ENCODE data around the gene LPAR2. TPM values are rescaled to one million over a fixed set of nuclear protein-coding genes. Genes with fewer than 3 reads are reported as not detected.

LPAR2 gene
- total and polyA plus RNA-seq, 2 of the 13 experiments (the other 11 are each of a cell fraction or from before 2014, with no cell fraction given), result 0.86 to 3.6 TPM

DNA sequence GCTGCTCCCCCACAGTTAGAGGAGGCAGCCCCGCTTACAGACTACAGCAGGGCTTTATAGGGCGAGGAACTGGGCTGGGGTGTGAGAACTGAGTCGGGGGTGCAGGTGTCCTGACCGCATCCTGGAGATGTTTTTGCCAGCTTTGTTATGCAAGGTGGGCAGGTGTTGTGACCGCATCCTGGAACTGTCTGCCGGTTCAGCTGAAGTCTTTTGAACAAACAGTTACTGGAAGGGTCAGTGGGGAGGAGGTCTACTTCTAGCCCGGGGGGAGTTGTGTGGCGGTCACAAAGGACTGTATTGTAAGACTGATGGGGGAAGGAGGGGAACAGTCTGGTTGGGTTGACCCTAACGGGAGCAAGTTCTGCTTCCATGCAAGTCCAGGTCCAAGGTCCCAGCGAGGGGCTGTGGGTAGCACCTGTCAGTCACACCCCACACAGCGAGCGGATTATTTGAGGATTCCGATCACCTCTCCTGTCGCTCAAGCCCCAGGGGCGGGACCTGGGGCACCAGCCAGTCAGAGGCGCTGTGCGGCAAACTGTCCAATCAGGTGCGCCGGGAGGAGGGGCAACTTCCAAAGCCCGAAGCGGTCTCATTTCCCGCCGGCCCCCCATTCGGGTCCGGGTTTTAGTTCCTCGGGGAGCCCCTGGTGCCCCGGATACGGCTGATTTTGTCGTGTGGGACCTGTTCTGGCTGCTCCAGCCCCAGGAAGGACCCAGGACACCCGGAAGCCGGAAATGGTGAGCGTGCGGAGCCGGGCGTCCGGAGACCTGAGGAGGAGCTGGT lies 40.4 kb upstream of the LPAR2 start, which contains the start of gene ZNF101 (continued):
- TF ChIP-seq, protein P1, sequence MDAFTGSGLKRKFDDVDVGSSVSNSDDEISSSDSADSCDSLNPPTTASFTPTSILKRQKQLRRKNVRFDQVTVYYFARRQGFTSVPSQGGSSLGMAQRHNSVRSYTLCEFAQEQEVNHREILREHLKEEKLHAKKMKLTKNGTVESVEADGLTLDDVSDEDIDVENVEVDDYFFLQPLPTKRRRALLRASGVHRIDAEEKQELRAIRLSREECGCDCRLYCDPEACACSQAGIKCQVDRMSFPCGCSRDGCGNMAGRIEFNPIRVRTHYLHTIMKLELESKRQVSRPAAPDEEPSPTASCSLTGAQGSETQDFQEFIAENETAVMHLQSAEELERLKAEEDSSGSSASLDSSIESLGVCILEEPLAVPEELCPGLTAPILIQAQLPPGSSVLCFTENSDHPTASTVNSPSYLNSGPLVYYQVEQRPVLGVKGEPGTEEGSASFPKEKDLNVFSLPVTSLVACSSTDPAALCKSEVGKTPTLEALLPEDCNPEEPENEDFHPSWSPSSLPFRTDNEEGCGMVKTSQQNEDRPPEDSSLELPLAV (CRISPR knock-in tag; conservative IDR thresholded peaks at IDR 0.05; ENCODE audit: low read depth), result no peak
- TF ChIP-seq SKI (IDR thresholded peaks at IDR 0.05; ENCODE audit: partially characterized antibody) (peak; percentile 97), NCOA2 (CRISPR knock-in tag; IDR thresholded peaks at IDR 0.05) (peak; percentile 95), HMGA1 (CRISPR knock-in tag; conservative IDR thresholded peaks at IDR 0.05) (no peak), ZNF547 (CRISPR knock-in tag; IDR thresholded peaks at IDR 0.05) (0 out of 2 replicates have a peak, but pooled peaks have one; percentile 36), STAT5B (CRISPR knock-in tag; IDR thresholded peaks at IDR 0.05) (no peak), ZNF776 (CRISPR knock-in tag; IDR thresholded peaks at IDR 0.05) (peak; percentile 39; the same call in 1 of the 2 replicates), MAFK (conservative IDR thresholded peaks at IDR 0.05 in 1 of 2, IDR thresholded peaks at IDR 0.05 in 1 of 2; ENCODE audit: low read length in 2 of 2) (no peak), HMG20B (CRISPR knock-in tag; conservative IDR thresholded peaks at IDR 0.05) (no peak), ZNF333 (CRISPR knock-in tag; IDR thresholded peaks at IDR 0.05; ENCODE audit: borderline replicate concordance) (no peak), MXI1 (IDR thresholded peaks at IDR 0.05; ENCODE audit: borderline replicate concordance, low read depth, low read length) (no peak; the same call in 2 of the 3 replicates), BORCS8-MEF2B (CRISPR knock-in tag; IDR thresholded peaks at IDR 0.05) (no peak), RARA (CRISPR knock-in tag; IDR thresholded peaks at IDR 0.05) (peak; percentile 93), TEAD3 (CRISPR knock-in tag; optimal IDR thresholded peaks at IDR 0.05; ENCODE audit: borderline replicate concordance) (peak; percentile 41), BRCA1 (CRISPR knock-in tag; IDR thresholded peaks at IDR 0.05) (no peak), IKZF1 (IDR thresholded peaks at IDR 0.05) (no peak), MIXL1 (CRISPR knock-in tag; IDR thresholded peaks at IDR 0.05) (no peak), ZSCAN25 (CRISPR knock-in tag; IDR thresholded peaks at IDR 0.05) (no peak), ZNF615 (CRISPR knock-in tag; IDR thresholded peaks at IDR 0.05; ENCODE audit: borderline replicate concordance) (0 out of 2 replicates have a peak, but pooled peaks have one; percentile 87)
- TF ChIP-seq, protein P2, sequence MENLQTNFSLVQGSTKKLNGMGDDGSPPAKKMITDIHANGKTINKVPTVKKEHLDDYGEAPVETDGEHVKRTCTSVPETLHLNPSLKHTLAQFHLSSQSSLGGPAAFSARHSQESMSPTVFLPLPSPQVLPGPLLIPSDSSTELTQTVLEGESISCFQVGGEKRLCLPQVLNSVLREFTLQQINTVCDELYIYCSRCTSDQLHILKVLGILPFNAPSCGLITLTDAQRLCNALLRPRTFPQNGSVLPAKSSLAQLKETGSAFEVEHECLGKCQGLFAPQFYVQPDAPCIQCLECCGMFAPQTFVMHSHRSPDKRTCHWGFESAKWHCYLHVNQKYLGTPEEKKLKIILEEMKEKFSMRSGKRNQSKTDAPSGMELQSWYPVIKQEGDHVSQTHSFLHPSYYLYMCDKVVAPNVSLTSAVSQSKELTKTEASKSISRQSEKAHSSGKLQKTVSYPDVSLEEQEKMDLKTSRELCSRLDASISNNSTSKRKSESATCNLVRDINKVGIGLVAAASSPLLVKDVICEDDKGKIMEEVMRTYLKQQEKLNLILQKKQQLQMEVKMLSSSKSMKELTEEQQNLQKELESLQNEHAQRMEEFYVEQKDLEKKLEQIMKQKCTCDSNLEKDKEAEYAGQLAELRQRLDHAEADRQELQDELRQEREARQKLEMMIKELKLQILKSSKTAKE (CRISPR knock-in tag; IDR thresholded peaks at IDR 0.05; ENCODE audit: borderline replicate concordance), result peak; percentile 97
- TF ChIP-seq, protein P3, sequence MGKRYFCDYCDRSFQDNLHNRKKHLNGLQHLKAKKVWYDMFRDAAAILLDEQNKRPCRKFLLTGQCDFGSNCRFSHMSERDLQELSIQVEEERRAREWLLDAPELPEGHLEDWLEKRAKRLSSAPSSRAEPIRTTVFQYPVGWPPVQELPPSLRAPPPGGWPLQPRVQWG (CRISPR knock-in tag; IDR thresholded peaks at IDR 0.05; ENCODE audit: borderline replicate concordance, low read depth), result no peak
- TF ChIP-seq, protein P4, sequence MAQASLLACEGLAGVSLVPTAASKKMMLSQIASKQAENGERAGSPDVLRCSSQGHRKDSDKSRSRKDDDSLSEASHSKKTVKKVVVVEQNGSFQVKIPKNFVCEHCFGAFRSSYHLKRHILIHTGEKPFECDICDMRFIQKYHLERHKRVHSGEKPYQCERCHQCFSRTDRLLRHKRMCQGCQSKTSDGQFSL (CRISPR knock-in tag; IDR thresholded peaks at IDR 0.05), result peak; percentile 18; the same call in 1 of the 2 replicates
- TF ChIP-seq, protein P5, sequence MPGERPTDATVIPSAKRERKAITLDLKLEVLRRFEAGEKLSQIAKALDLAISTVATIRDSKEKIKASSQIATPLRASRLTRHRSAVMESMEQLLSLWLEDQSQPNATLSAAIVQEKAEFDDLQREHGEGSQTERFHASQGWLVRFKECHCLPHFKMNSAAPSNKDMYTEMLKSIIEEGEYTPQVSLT (CRISPR knock-in tag; IDR thresholded peaks at IDR 0.05; ENCODE audit: borderline replicate concordance, low read depth), result no peak
- TF ChIP-seq, protein P6, sequence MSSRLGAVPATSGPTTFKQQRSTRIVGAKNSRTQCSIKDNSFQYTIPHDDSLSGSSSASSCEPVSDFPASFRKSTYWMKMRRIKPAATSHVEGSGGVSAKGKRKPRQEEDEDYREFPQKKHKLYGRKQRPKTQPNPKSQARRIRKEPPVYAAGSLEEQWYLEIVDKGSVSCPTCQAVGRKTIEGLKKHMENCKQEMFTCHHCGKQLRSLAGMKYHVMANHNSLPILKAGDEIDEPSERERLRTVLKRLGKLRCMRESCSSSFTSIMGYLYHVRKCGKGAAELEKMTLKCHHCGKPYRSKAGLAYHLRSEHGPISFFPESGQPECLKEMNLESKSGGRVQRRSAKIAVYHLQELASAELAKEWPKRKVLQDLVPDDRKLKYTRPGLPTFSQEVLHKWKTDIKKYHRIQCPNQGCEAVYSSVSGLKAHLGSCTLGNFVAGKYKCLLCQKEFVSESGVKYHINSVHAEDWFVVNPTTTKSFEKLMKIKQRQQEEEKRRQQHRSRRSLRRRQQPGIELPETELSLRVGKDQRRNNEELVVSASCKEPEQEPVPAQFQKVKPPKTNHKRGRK (CRISPR knock-in tag; IDR thresholded peaks at IDR 0.05), result no peak

All from HepG2 (cell line).